CD4-positive, alpha-beta T cell treated with Interferon alpha-2 for 1 hour (primary cell): ENCODE measurements around the gene NFATC1.
A peak's percentile ranks its signal among the peaks of the same experiment; 100 is the strongest.

Experiments used
- DNase-seq, 2 donors: peaks; one replicate each; pipeline ENCODE4 v3.0.0-alpha.2; 2020 to 2022

Gene NFATC1

GRCh38 chr18:79405781-79406575 is 10.2 kb downstream of the NFATC1 start:
- peak; percentile 95 to 96 for DNase-seq

- DNase-seq = no peak
Observed at GRCh38 chr18:79406708-79407107, 11.0 kb downstream of the NFATC1 start.

- DNase-seq = no peak
Observed at GRCh38 chr18:79409313-79409712, 13.6 kb downstream of the NFATC1 start.

GRCh38 chr18:79410171-79410641 is 14.5 kb downstream of the NFATC1 start:
- DNase-seq = no peak

- no peak for DNase-seq
Observed at GRCh38 chr18:79410731-79411613, 15.2 kb downstream of the NFATC1 start.

- no peak for DNase-seq
Observed at GRCh38 chr18:79411614-79412526, 16.1 kb downstream of the NFATC1 start.

GRCh38 chr18:79413025-79413424 is 17.3 kb downstream of the NFATC1 start:
- DNase-seq = no peak

- DNase-seq = no peak
Observed at GRCh38 chr18:79413426-79413825, 17.7 kb downstream of the NFATC1 start.

GRCh38 chr18:79413901-79414300 is 18.2 kb downstream of the NFATC1 start:
- DNase-seq = no peak

- no peak for DNase-seq
Observed at GRCh38 chr18:79416022-79416676, 20.4 kb downstream of the NFATC1 start.

- no peak for DNase-seq
Observed at GRCh38 chr18:79416677-79417052, 20.9 kb downstream of the NFATC1 start.

GRCh38 chr18:79418236-79418635 is 22.5 kb downstream of the NFATC1 start:
- DNase-seq = no peak

GRCh38 chr18:79418642-79419041 is 22.9 kb downstream of the NFATC1 start:
- no peak for DNase-seq

- no peak for DNase-seq
Observed at GRCh38 chr18:79420033-79420745, 24.5 kb downstream of the NFATC1 start.

- no peak for DNase-seq
Observed at GRCh38 chr18:79421275-79421857, 25.6 kb downstream of the NFATC1 start.

- no peak for DNase-seq
Observed at GRCh38 chr18:79422022-79422782, 26.5 kb downstream of the NFATC1 start.

- no peak for DNase-seq
Observed at GRCh38 chr18:79422783-79423165, 27.0 kb downstream of the NFATC1 start.

GRCh38 chr18:79423211-79424007 is 27.7 kb downstream of the NFATC1 start:
- DNase-seq = no peak

GRCh38 chr18:79424008-79424565 is 28.4 kb downstream of the NFATC1 start:
- DNase-seq = no peak
